SK-N-SH treated with all-trans-retinoic acid at 6 μM for 48 hours (cell line): ENCODE data around the gene FBXW4.

Experiments
- ATAC-seq: fragments of 200-7000 bp; cut with Tn5 transposase; 3 replicates; pipeline ENCODE4 v1.9.1; 2020; ENCODE audit warnings: mild to moderate bottlenecking, moderate library complexity
- ARNTL ChIP-seq: fragments of 450-650 bp; formaldehyde crosslinking; IDR thresholded peaks from 2 replicates; pipeline ENCODE4 v1.5.0; 2020; ENCODE audit warnings: low read depth, mild to moderate bottlenecking, moderate library complexity, borderline replicate concordance
- CSDC2 ChIP-seq: fragments of 250-450 bp; sonication (Bioruptor Pico); IDR thresholded peaks from 2 replicates; pipeline ENCODE4 v1.5.0; 2020; ENCODE audit warnings: mild to moderate bottlenecking, moderate library complexity
- ESRRG ChIP-seq: fragments of 250-450 bp; sonication (Bioruptor Pico); IDR thresholded peaks from 2 replicates; pipeline ENCODE4 v1.6.1; 2021; ENCODE audit warnings: mild to moderate bottlenecking
- GLIS3 ChIP-seq: fragments of 250-450 bp; sonication (Bioruptor Pico); IDR thresholded peaks from 2 replicates; pipeline ENCODE4 v1.5.0; 2020; ENCODE audit warnings: mild to moderate bottlenecking, moderate library complexity
- ISL1 ChIP-seq: fragments of 250-450 bp; sonication (Bioruptor Pico); IDR thresholded peaks from 2 replicates; pipeline ENCODE4 v2.1.2; 2022; ENCODE audit warnings: mild to moderate bottlenecking, moderate library complexity
- OSR1 ChIP-seq: fragments of 250-450 bp; sonication (Bioruptor Pico); IDR thresholded peaks from 2 replicates; pipeline ENCODE4 v1.8.0; 2022; ENCODE audit warnings: moderate library complexity, mild to moderate bottlenecking, inconsistent platforms
- PPARA ChIP-seq: fragments of 250-450 bp; sonication (Bioruptor Pico); IDR thresholded peaks from 2 replicates; pipeline ENCODE4 v1.5.0; 2020; ENCODE audit warnings: mild to moderate bottlenecking, borderline replicate concordance
- RARB ChIP-seq: fragments of 250-450 bp; sonication (Bioruptor Pico); IDR thresholded peaks from 2 replicates; pipeline ENCODE4 v1.8.0; 2021; ENCODE audit warnings: mild to moderate bottlenecking, moderate library complexity
- SNAI2 ChIP-seq: fragments of 250-450 bp; sonication (Bioruptor Pico); IDR thresholded peaks from 2 replicates; pipeline ENCODE4 v1.5.0; 2020; ENCODE audit warnings: mild to moderate bottlenecking, moderate library complexity
- TCF4 ChIP-seq: fragments of 250-450 bp; sonication (Bioruptor Pico); IDR thresholded peaks from 2 replicates; pipeline ENCODE4 v1.8.0; 2021; ENCODE audit warnings: mild to moderate bottlenecking, moderate library complexity, borderline replicate concordance
- TOX ChIP-seq: fragments of 250-450 bp; sonication (Bioruptor Pico); IDR thresholded peaks from 2 replicates; pipeline ENCODE4 v1.8.0; 2021; ENCODE audit warnings: mild to moderate bottlenecking, moderate library complexity, borderline replicate concordance
- ZFP3 ChIP-seq: fragments of 250-450 bp; sonication (Bioruptor Pico); IDR thresholded peaks from 2 replicates; pipeline ENCODE4 v1.5.0; 2020; ENCODE audit warnings: mild to moderate bottlenecking, moderate library complexity
- ZFP30 ChIP-seq: fragments of 450-650 bp; formaldehyde crosslinking; IDR thresholded peaks from 2 replicates; pipeline ENCODE4 v1.5.0; 2022; ENCODE audit warnings: mild to moderate bottlenecking, moderate library complexity
- ZNF565 ChIP-seq: fragments of 450-650 bp; formaldehyde crosslinking; conservative IDR thresholded peaks from 2 replicates; pipeline ENCODE4 v1.5.0; 2020; ENCODE audit warnings: low read depth, mild to moderate bottlenecking, moderate library complexity
- ZNF8 ChIP-seq: fragments of 450-650 bp; formaldehyde crosslinking; IDR thresholded peaks from 2 replicates; pipeline ENCODE4 v1.5.0; 2020; ENCODE audit warnings: mild to moderate bottlenecking, moderate library complexity
- TF ChIP-seq, protein P1 (sequence below): fragments of 250-450 bp; sonication (Bioruptor Pico); IDR thresholded peaks from 2 replicates; pipeline ENCODE4 v1.5.1; 2020; ENCODE audit warnings: low read depth, mild to moderate bottlenecking, moderate library complexity
- TF ChIP-seq, protein P2 (sequence below): fragments of 250-450 bp; sonication (Bioruptor Pico); IDR thresholded peaks from 2 replicates; pipeline ENCODE4 v1.5.1; 2021; ENCODE audit warnings: mild to moderate bottlenecking, moderate library complexity
- TF ChIP-seq, protein P3 (sequence below): fragments of 250-450 bp; sonication (Bioruptor Pico); IDR thresholded peaks from 2 replicates; pipeline ENCODE4 v1.8.0; 2020; ENCODE audit warnings: mild to moderate bottlenecking, moderate library complexity, borderline replicate concordance
- TF ChIP-seq, protein P4 (sequence below): fragments of 250-450 bp; sonication (Bioruptor Pico); IDR thresholded peaks from 2 replicates; pipeline ENCODE4 v1.5.0; 2020; ENCODE audit warnings: mild to moderate bottlenecking, moderate library complexity

Gene FBXW4

DNA sequence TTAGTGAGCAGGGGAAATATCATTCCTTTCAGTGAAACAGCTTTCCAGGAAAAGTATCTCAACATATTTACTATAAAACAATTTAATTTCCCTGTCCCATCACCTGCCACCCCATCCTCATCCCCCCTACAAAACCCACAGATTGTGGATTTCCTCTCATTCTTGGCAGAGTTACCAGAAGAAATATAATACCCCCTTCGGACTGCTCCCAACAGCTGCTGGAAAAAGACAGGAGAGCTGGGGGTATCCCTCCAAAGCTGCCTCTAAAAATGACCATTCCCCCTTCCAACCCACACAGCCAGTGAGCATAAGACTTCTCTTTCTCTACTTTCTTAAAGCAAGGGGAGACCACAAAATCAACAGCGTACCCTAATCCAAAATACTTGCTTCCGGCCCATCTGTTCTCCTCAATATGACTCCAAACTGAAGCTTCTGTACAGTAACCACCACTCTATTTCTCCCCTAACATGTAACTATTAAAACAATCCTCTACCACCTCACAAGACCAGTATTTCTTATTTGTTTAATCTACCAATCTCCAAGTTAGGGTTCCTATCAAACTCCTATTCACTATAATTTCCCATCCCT, 7.8 kb downstream of the FBXW4 start (continued):
- TF ChIP-seq ARNTL (CRISPR knock-in tag) (no peak), ZNF8 (no peak)

DNA sequence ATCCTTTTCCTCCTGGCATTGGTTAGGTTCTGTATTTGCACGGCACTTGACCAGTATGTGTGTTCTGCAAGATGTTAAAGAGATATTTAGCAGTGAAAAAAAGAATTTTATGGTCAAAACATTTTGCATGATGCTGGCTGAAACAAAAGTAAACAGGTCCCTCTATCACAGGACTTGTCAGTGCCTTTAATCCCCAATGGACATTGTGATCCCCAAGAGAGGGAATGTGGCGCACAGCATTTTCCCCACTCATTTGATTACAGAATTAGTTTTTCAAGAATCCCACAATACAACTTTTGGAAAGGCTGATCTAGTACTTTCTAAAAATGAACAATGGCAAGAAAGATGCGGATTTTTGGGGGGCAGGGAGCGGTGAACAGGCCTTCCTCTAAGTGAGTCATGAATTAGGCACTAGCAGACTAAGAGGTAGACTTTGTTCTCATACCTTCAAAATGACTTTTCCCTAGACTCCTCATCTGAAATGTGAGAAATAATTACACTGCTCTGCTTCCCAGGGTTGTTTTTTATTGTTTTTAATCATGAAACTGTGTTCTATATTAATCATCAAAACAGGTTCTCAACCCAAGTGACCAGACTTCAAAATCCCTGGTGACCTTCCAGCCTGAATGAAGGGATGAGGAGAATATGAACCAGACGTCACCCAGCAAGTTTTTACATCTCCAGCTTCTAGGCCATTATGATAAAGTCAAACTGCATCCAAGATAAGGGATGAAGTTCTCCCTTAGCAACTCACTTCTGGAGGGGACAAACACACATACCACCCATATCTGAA, 8.6 kb downstream of the FBXW4 start:
- ATAC-seq: peak; percentile 45
- TF ChIP-seq TOX (CRISPR knock-in tag) (no peak), ZFP30 (CRISPR knock-in tag) (no peak), TCF4 (no peak), ZNF565 (CRISPR knock-in tag) (no peak), GLIS3 (no peak), ISL1 (CRISPR knock-in tag) (no peak), OSR1 (CRISPR knock-in tag) (no peak), ARNTL (CRISPR knock-in tag) (no peak), ESRRG (no peak), RARB (CRISPR knock-in tag) (no peak), ZNF8 (no peak), SNAI2 (CRISPR knock-in tag) (no peak), CSDC2 (CRISPR knock-in tag) (no peak), ZFP3 (CRISPR knock-in tag) (no peak)
- TF ChIP-seq, protein P1, sequence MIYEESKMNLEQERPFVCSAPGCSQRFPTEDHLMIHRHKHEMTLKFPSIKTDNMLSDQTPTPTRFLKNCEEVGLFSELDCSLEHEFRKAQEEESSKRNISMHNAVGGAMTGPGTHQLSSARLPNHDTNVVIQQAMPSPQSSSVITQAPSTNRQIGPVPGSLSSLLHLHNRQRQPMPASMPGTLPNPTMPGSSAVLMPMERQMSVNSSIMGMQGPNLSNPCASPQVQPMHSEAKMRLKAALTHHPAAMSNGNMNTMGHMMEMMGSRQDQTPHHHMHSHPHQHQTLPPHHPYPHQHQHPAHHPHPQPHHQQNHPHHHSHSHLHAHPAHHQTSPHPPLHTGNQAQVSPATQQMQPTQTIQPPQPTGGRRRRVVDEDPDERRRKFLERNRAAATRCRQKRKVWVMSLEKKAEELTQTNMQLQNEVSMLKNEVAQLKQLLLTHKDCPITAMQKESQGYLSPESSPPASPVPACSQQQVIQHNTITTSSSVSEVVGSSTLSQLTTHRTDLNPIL (CRISPR knock-in tag): no peak
- TF ChIP-seq, protein P2, sequence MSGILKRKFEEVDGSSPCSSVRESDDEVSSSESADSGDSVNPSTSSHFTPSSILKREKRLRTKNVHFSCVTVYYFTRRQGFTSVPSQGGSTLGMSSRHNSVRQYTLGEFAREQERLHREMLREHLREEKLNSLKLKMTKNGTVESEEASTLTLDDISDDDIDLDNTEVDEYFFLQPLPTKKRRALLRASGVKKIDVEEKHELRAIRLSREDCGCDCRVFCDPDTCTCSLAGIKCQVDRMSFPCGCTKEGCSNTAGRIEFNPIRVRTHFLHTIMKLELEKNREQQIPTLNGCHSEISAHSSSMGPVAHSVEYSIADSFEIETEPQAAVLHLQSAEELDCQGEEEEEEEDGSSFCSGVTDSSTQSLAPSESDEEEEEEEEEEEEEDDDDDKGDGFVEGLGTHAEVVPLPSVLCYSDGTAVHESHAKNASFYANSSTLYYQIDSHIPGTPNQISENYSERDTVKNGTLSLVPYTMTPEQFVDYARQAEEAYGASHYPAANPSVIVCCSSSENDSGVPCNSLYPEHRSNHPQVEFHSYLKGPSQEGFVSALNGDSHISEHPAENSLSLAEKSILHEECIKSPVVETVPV (CRISPR knock-in tag): no peak

DNA sequence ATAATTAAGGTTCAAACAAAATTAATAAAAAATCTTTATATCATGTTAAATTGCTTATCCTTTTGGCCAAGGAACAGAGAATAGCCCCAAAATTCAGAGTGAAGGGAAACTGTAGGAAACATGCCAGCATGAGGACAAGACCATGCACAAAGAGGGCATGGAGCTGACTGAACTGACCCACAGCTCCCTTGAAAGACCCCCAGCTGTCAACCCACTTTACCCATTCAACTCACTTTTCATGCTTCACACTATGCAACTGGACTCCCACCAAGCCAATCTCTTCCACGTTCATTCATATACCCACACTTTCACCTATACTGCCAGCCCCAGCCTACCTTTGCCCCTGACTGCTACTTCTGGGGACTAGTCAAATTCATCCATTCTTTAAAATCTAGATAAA, 10.2 kb downstream of the FBXW4 start:
- TF ChIP-seq ZNF8 (no peak), ISL1 (CRISPR knock-in tag) (no peak), ZFP30 (CRISPR knock-in tag) (no peak), ESRRG (no peak), ZNF565 (CRISPR knock-in tag) (no peak), SNAI2 (CRISPR knock-in tag) (no peak), GLIS3 (no peak), CSDC2 (CRISPR knock-in tag) (no peak), ARNTL (CRISPR knock-in tag) (no peak), PPARA (no peak), RARB (CRISPR knock-in tag) (no peak)
- TF ChIP-seq, protein P3, sequence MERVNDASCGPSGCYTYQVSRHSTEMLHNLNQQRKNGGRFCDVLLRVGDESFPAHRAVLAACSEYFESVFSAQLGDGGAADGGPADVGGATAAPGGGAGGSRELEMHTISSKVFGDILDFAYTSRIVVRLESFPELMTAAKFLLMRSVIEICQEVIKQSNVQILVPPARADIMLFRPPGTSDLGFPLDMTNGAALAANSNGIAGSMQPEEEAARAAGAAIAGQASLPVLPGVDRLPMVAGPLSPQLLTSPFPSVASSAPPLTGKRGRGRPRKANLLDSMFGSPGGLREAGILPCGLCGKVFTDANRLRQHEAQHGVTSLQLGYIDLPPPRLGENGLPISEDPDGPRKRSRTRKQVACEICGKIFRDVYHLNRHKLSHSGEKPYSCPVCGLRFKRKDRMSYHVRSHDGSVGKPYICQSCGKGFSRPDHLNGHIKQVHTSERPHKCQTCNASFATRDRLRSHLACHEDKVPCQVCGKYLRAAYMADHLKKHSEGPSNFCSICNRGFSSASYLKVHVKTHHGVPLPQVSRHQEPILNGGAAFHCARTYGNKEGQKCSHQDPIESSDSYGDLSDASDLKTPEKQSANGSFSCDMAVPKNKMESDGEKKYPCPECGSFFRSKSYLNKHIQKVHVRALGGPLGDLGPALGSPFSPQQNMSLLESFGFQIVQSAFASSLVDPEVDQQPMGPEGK (CRISPR knock-in tag): no peak
- TF ChIP-seq, protein P1 (CRISPR knock-in tag): no peak
- TF ChIP-seq, protein P4, sequence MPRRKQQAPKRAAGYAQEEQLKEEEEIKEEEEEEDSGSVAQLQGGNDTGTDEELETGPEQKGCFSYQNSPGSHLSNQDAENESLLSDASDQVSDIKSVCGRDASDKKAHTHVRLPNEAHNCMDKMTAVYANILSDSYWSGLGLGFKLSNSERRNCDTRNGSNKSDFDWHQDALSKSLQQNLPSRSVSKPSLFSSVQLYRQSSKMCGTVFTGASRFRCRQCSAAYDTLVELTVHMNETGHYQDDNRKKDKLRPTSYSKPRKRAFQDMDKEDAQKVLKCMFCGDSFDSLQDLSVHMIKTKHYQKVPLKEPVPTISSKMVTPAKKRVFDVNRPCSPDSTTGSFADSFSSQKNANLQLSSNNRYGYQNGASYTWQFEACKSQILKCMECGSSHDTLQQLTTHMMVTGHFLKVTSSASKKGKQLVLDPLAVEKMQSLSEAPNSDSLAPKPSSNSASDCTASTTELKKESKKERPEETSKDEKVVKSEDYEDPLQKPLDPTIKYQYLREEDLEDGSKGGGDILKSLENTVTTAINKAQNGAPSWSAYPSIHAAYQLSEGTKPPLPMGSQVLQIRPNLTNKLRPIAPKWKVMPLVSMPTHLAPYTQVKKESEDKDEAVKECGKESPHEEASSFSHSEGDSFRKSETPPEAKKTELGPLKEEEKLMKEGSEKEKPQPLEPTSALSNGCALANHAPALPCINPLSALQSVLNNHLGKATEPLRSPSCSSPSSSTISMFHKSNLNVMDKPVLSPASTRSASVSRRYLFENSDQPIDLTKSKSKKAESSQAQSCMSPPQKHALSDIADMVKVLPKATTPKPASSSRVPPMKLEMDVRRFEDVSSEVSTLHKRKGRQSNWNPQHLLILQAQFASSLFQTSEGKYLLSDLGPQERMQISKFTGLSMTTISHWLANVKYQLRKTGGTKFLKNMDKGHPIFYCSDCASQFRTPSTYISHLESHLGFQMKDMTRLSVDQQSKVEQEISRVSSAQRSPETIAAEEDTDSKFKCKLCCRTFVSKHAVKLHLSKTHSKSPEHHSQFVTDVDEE (CRISPR knock-in tag): no peak
- TF ChIP-seq, protein P2 (CRISPR knock-in tag): no peak
- no peak for ATAC-seq
